H9 (cell line): ENCODE data around the gene ITGAE. TPM values are rescaled to one million over a fixed set of nuclear protein-coding genes. Genes with fewer than 3 reads are reported as not detected.

Source experiments
- DNase-seq: peaks from one replicate; pipeline ENCODE4 v3.0.0-alpha.2; 2017
- H2AFZ ChIP-seq: one replicate; pipeline ENCODE4 v1.6.1; 2013; ENCODE audit warnings: mild to moderate bottlenecking, low read length, control low read depth, moderate library complexity
- H2AK5ac ChIP-seq: 2 replicates; pipeline ENCODE4 v1.6.1; 2013; ENCODE audit warnings: low read length, control low read depth, mixed read lengths; ENCODE audit not compliant: insufficient read length
- H2BK120ac ChIP-seq: one replicate; pipeline ENCODE4 v1.6.1; 2013; ENCODE audit warnings: low read depth, mild to moderate bottlenecking, low read length, control low read depth, inconsistent platforms; ENCODE audit not compliant: poor library complexity, severe bottlenecking
- H2BK12ac ChIP-seq: 2 replicates; pipeline ENCODE4 v1.6.1; 2013; ENCODE audit warnings: low read length, control low read depth, mixed read lengths, low read depth; ENCODE audit not compliant: insufficient read length
- H2BK15ac ChIP-seq: 2 replicates; pipeline ENCODE4 v1.6.1; 2013; ENCODE audit warnings: low read depth, low read length, control low read depth
- H2BK20ac ChIP-seq: one replicate; pipeline ENCODE4 v1.6.1; 2013; ENCODE audit warnings: low read depth, mild to moderate bottlenecking, low read length, control low read depth, inconsistent platforms; ENCODE audit not compliant: poor library complexity, severe bottlenecking
- H2BK5ac ChIP-seq: 2 replicates; pipeline ENCODE4 v1.6.1; 2013; ENCODE audit warnings: low read length, control low read depth, mixed read lengths; ENCODE audit not compliant: insufficient read length
- H3K14ac ChIP-seq: 2 replicates; pipeline ENCODE4 v1.6.1; 2013; ENCODE audit warnings: low read length, control low read depth; ENCODE audit not compliant: insufficient read depth
- H3K18ac ChIP-seq: 2 replicates; pipeline ENCODE4 v1.6.1; 2013; ENCODE audit warnings: low read depth, mild to moderate bottlenecking, mixed read lengths, low read length, control low read depth; ENCODE audit not compliant: insufficient read length
- H3K23ac ChIP-seq: 2 replicates; pipeline ENCODE4 v1.6.1; 2013; ENCODE audit warnings: low read length, control low read depth, mixed read lengths, low read depth; ENCODE audit not compliant: insufficient read length
- H3K23me2 ChIP-seq: 2 replicates; pipeline ENCODE4 v1.6.1; 2013; ENCODE audit warnings: low read depth, mild to moderate bottlenecking, mixed read lengths, low read length, control low read depth; ENCODE audit not compliant: insufficient read length, poor library complexity, severe bottlenecking
- H3K27ac ChIP-seq: 2 replicates; pipeline ENCODE4 v1.5.1; 2013; ENCODE audit warnings: low read length, control low read depth, mixed read lengths, low read depth; ENCODE audit not compliant: insufficient read length
- H3K27me3 ChIP-seq: 2 replicates; pipeline ENCODE4 v1.6.1; 2013; ENCODE audit warnings: low read length, control low read depth, inconsistent platforms; ENCODE audit not compliant: insufficient read depth
- H3K4ac ChIP-seq: 2 replicates; pipeline ENCODE4 v1.6.1; 2013; ENCODE audit warnings: low read depth, mild to moderate bottlenecking, control low read depth, inconsistent platforms, low read length, moderate library complexity
- H3K4me1 ChIP-seq: 2 replicates; pipeline ENCODE4 v1.6.1; 2013; ENCODE audit warnings: low read length, control low read depth, inconsistent platforms; ENCODE audit not compliant: insufficient read depth
- H3K4me2 ChIP-seq: 2 replicates; pipeline ENCODE4 v1.6.1; 2013; ENCODE audit warnings: low read length, control low read depth, mixed read lengths; ENCODE audit not compliant: insufficient read length, insufficient read depth
- H3K56ac ChIP-seq: 2 replicates; pipeline ENCODE4 v1.6.1; 2013; ENCODE audit warnings: low read depth, mild to moderate bottlenecking, mixed read lengths, low read length, control low read depth; ENCODE audit not compliant: insufficient read length
- H3K79me1 ChIP-seq: 2 replicates; pipeline ENCODE4 v1.6.1; 2013; ENCODE audit warnings: low read depth, mild to moderate bottlenecking, moderate library complexity, low read length, control low read depth, inconsistent platforms; ENCODE audit not compliant: insufficient read depth, poor library complexity, severe bottlenecking
- H3K79me2 ChIP-seq: 2 replicates; pipeline ENCODE4 v1.6.1; 2013; ENCODE audit warnings: low read length, control low read depth, inconsistent platforms; ENCODE audit not compliant: insufficient read depth
- H3K9ac ChIP-seq: 2 replicates; pipeline ENCODE4 v1.6.1; 2013; ENCODE audit warnings: low read length, control low read depth, mixed read lengths; ENCODE audit not compliant: insufficient read length; ENCODE audit errors: extremely low read depth
- H3K9me3 ChIP-seq: one replicate; pipeline ENCODE4 v1.6.1; 2013; ENCODE audit warnings: low read depth, low read length, inconsistent platforms; ENCODE audit not compliant: control insufficient read depth
- H3T11ph ChIP-seq: one replicate; pipeline ENCODE4 v1.6.1; 2013; ENCODE audit warnings: mild to moderate bottlenecking, low read length, control low read depth, inconsistent platforms
- H4K20me1 ChIP-seq: one replicate; pipeline ENCODE4 v1.6.1; 2013; ENCODE audit not compliant: control insufficient read depth, insufficient read length, insufficient read depth
- H4K5ac ChIP-seq: 2 replicates; pipeline ENCODE4 v1.6.1; 2013; ENCODE audit warnings: low read depth, mild to moderate bottlenecking, mixed read lengths, low read length, control low read depth; ENCODE audit not compliant: insufficient read length
- H4K8ac ChIP-seq: replicated peaks from 2 replicates; pipeline ENCODE4 v1.6.1; 2013; ENCODE audit warnings: low read length, control low read depth, mixed read lengths, low read depth; ENCODE audit not compliant: insufficient read length
- H4K91ac ChIP-seq: 2 replicates; pipeline ENCODE4 v1.6.1; 2013; ENCODE audit warnings: low read depth, mild to moderate bottlenecking, moderate library complexity, mixed read lengths, low read length, control low read depth; ENCODE audit not compliant: insufficient read length
- H3K27ac Mint-ChIP-seq, 3 experiments: 2 replicates in 2 of 3; 3 replicates in 1 of 3; pipeline ENCODE4 v1.8.0; 2020 to 2021; ENCODE audit warnings: mixed read lengths in 3 of 3, mild to moderate bottlenecking in 1 of 3, moderate library complexity in 1 of 3
- H3K27me3 Mint-ChIP-seq: 2 replicates; pipeline ENCODE4 v1.8.0; 2021; ENCODE audit warnings: low read depth, mild to moderate bottlenecking, moderate library complexity, mixed read lengths
- H3K36me3 Mint-ChIP-seq, 3 experiments: 2 replicates in 2 of 3; 3 replicates in 1 of 3; pipeline ENCODE4 v1.8.0; 2020 to 2021; ENCODE audit warnings: low read depth in 3 of 3, mixed read lengths in 3 of 3; ENCODE audit not compliant: insufficient read depth in 1 of 3
- H3K4me1 Mint-ChIP-seq, 2 experiments: 2 replicates each; pipeline ENCODE4 v1.8.0; 2020; ENCODE audit warnings: mixed read lengths in 2 of 2
- H3K4me3 Mint-ChIP-seq, 2 experiments: 2 replicates in 1 of 2; 3 replicates in 1 of 2; pipeline ENCODE4 v1.8.0; 2020 to 2021; ENCODE audit warnings: mild to moderate bottlenecking in 2 of 2, mixed read lengths in 2 of 2, moderate library complexity in 1 of 2
- H3K9me3 Mint-ChIP-seq, 2 experiments: 2 replicates in 1 of 2; 3 replicates in 1 of 2; pipeline ENCODE4 v1.8.0; 2020; ENCODE audit warnings: mild to moderate bottlenecking in 2 of 2, mixed read lengths in 2 of 2, moderate library complexity in 1 of 2
- CTCF ChIP-seq: fragments of 200-600 bp; sonication (generic); conservative IDR thresholded peaks from 3 replicates; pipeline ENCODE4 v1.8.0; 2021; ENCODE audit warnings: antibody characterized with exemption, mild to moderate bottlenecking
- WGBS: extraction: QIAGEN DNeasy Blood & Tissue Kit; methylation state at CpG from one replicate; pipeline ENCODE4 v1.1.7; 2013; ENCODE audit warnings: missing lambda C conversion rate, low lambda C conversion rate, mixed read lengths; ENCODE audit not compliant: insufficient read length; ENCODE audit errors: extremely low coverage; 5-methylcytosine and 5-hydroxymethylcytosine counted together
- total RNA-seq: library from RNA; stranded (reverse); gene quantifications from 2 replicates; pipeline ENCODE4 v1.2.1, GENCODE V29; 2021

Gene ITGAE
- total RNA-seq, 1 experiment from 2014 or later = 23.5 TPM

GRCh38 chr17:3809135-3809534 lies 8.1 kb upstream of the ITGAE start:
- Histone ChIP-seq H3K27ac (no peak overlapping the region), H3K4me1 (no peaks in the 10 kb centered on the region), H2AFZ (no peak overlapping the region), H3K23ac (no peak overlapping the region), H2BK15ac (no peak overlapping the region), H4K91ac (no peak overlapping the region), H3K14ac (no peak overlapping the region), H3K4ac (no peak overlapping the region), H2BK5ac (no peak overlapping the region), H3K4me2 (no peak overlapping the region), H2BK120ac (no peak overlapping the region), H3K18ac (no peak overlapping the region), H3K27me3 (no peaks in the 10 kb centered on the region), H3K9me3 (no peaks in the 10 kb centered on the region), H3K23me2 (no peaks in the 10 kb centered on the region), H2BK12ac (no peak overlapping the region), H3K9ac (no peak overlapping the region), H2AK5ac (no peak overlapping the region), H3T11ph (no peak overlapping the region), H3K79me2 (no peaks in the 10 kb centered on the region), H4K20me1 (no peaks in the 10 kb centered on the region), H4K5ac (no peak overlapping the region), H4K8ac (no peak overlapping the region), H3K79me1 (no peaks in the 10 kb centered on the region), H3K56ac (no peak overlapping the region), H2BK20ac (no peak overlapping the region)
- Mint-ChIP-seq H3K4me3 (no peak overlapping the region), H3K4me1 (no peaks in the 10 kb centered on the region), H3K27me3 (no peaks in the 10 kb centered on the region), H3K9me3 (no peaks in the 10 kb centered on the region), H3K27ac (no peak overlapping the region), H3K36me3 (peaks cover 11 to 74% (median 65%) of the 10 kb centered on the region in 3 experiments; a peak in 6 of 7 replicates)
- WGBS = no CpG with 5 or more reads among the region's 4 CpGs
- TF ChIP-seq CTCF = no peak
- DNase-seq = no peak
